PC-3 (cell line): ENCODE results near the gene CIAO3. TPM values are rescaled to one million over a fixed set of nuclear protein-coding genes. Genes with fewer than 3 reads are reported as not detected.
A peak's percentile ranks its signal among the peaks of the same experiment; 100 is the strongest.

Experiments used
- ATAC-seq: fragments of 200-7000 bp; cut with Tn5 transposase; 2 replicates; pipeline ENCODE4 v1.9.1; 2020; ENCODE audit warnings: mild to moderate bottlenecking, moderate library complexity
- BruUV-seq: library from RNA; stranded (reverse); fragments of 400-500 nt; replicated peaks from 2 replicates; lab custom pipeline; 2021; lab: Mats Ljungman, UMichigan
- CTCF ChIA-PET: fragments of 300-600 bp; sonication (Branson Sonifier 250); formaldehyde crosslinking; loops from one replicate; lab custom pipeline; 2022; ENCODE audit warnings: antibody characterized with exemption; lab: Charles Lee
- POLR2A ChIA-PET: fragments of 300-600 bp; sonication (Branson Sonifier 250); formaldehyde crosslinking; loops from one replicate; lab custom pipeline; 2022; ENCODE audit warnings: antibody characterized with exemption; ENCODE audit not compliant: unreplicated experiment; lab: Charles Lee
- DNase-seq: peaks from one replicate; pipeline ENCODE4 v3.0.0-alpha.2; 2015
- H2AFZ ChIP-seq: fragments of 300-600 bp; sonication (generic); 2 replicates; pipeline ENCODE4 v1.6.0; 2016; ENCODE audit warnings: antibody characterized with exemption, low read length
- H3F3A ChIP-seq: fragments of 300-600 bp; sonication (generic); one replicate; pipeline ENCODE4 v1.6.0; 2017; ENCODE audit warnings: antibody characterized with exemption, low read length, control low read depth, mild to moderate bottlenecking; ENCODE audit not compliant: unreplicated experiment
- H3K27ac ChIP-seq: fragments of 300-600 bp; sonication (generic); 2 replicates; pipeline ENCODE4 v1.5.1; 2016; ENCODE audit warnings: mild to moderate bottlenecking, low read length
- H3K27me3 ChIP-seq: fragments of 300-600 bp; sonication (generic); 2 replicates; pipeline ENCODE4 v1.6.1; 2016; ENCODE audit warnings: low read length, mixed read lengths
- H3K36me3 ChIP-seq: fragments of 300-600 bp; sonication (generic); 2 replicates; pipeline ENCODE4 v1.6.1; 2016; ENCODE audit warnings: low read depth, mixed run types, low read length, mixed read lengths
- H3K4me1 ChIP-seq: fragments of 300-600 bp; sonication (generic); 2 replicates; pipeline ENCODE4 v1.5.1; 2016; ENCODE audit warnings: low read length; ENCODE audit not compliant: insufficient read depth
- H3K4me2 ChIP-seq: fragments of 300-600 bp; sonication (generic); 2 replicates; pipeline ENCODE4 v1.6.0; 2016; ENCODE audit warnings: low read length
- H3K4me3 ChIP-seq: fragments of 300-600 bp; sonication (generic); 2 replicates; pipeline ENCODE4 v1.5.1; 2016; ENCODE audit warnings: mild to moderate bottlenecking, low read length, mixed read lengths
- H3K79me2 ChIP-seq: fragments of 300-600 bp; sonication (generic); 2 replicates; pipeline ENCODE4 v1.6.1; 2017; ENCODE audit warnings: low read length, mixed read lengths
- H3K9ac ChIP-seq: fragments of 300-600 bp; sonication (generic); 2 replicates; pipeline ENCODE4 v1.6.0; 2016; ENCODE audit warnings: mild to moderate bottlenecking, low read length
- H3K9me2 ChIP-seq: fragments of 300-600 bp; sonication (generic); replicated peaks from 2 replicates; pipeline ENCODE4 v1.6.1; 2016; ENCODE audit warnings: mixed run types, low read length, mixed read lengths
- H3K9me3 ChIP-seq: fragments of 300-600 bp; sonication (generic); 2 replicates; pipeline ENCODE4 v1.6.1; 2016; ENCODE audit warnings: low read length, mixed read lengths
- H4K20me1 ChIP-seq: fragments of 300-600 bp; sonication (generic); 2 replicates; pipeline ENCODE4 v1.6.1; 2016; ENCODE audit warnings: low read length, mixed read lengths
- CTCF ChIP-seq: fragments of 300-600 bp; sonication (generic); conservative IDR thresholded peaks from 2 replicates; pipeline ENCODE4 v1.5.1; 2017; ENCODE audit warnings: antibody characterized with exemption, low read depth, mild to moderate bottlenecking, low read length
- EZH2 ChIP-seq: fragments of 300-600 bp; sonication (generic); IDR thresholded peaks from one replicate; pipeline ENCODE4 v1.6.1; 2017; ENCODE audit warnings: antibody characterized with exemption, mild to moderate bottlenecking, low read length; ENCODE audit not compliant: unreplicated experiment
- EZH2phosphoT487 ChIP-seq: fragments of 300-600 bp; sonication (generic); IDR thresholded peaks from 2 replicates; pipeline ENCODE4 v1.6.1; 2018; ENCODE audit warnings: mild to moderate bottlenecking, antibody characterized with exemption, low read length, borderline replicate concordance
- intact Hi-C: fragments of 100-400 bp; cut with micrococcal nuclease; formaldehyde crosslinking; loops from 2 replicates; pipeline ENCODE4 v1.9.0; 2023
- total RNA-seq: library from RNA; depleted of rRNA; stranded (reverse); fragments of >200 nt; gene quantifications from 2 replicates; pipeline ENCODE4 v1.2.3, GENCODE V29; 2014

The CIAO3 gene
- total RNA-seq, 1 experiment from 2014 or later: 46.1 TPM

GRCh38 chr16:716200-716568 is 24.6 kb downstream of the CIAO3 start:
- DNase-seq (no peak), ATAC-seq (no peak)
- H3K4me2 ChIP-seq: peak overlapping the region; percentile 86
- TSS peak; percentile 30 for BruUV-seq
- no peak overlapping the region for H3K27ac ChIP-seq
- intact Hi-C loops: loop anchor here (10.0 kb wide), 1 partner anchor 69 kb away; the partner anchor contains the start of genes CHTF18 and RPUSD1
- H4K20me1 ChIP-seq: peaks cover 8% of the 10 kb centered on the region; the same call in 1 of the 2 replicates
- peaks cover 33% of the 10 kb centered on the region for H3K4me1 ChIP-seq
- TF ChIP-seq CTCF: no peak
- TF ChIP-seq EZH2: no peak
- no peak for TF ChIP-seq EZH2phosphoT487
- no peaks in the 10 kb centered on the region for H3K36me3 ChIP-seq
- H2AFZ ChIP-seq: no peak overlapping the region
- no peaks in the 10 kb centered on the region for H3K9me2 ChIP-seq
- no peaks in the 10 kb centered on the region for H3F3A ChIP-seq
- peak overlapping the region; percentile 57 for H3K9ac ChIP-seq
- H3K79me2 ChIP-seq: peaks cover 19% of the 10 kb centered on the region
- H3K9me3 ChIP-seq: no peaks in the 10 kb centered on the region
- CTCF ChIA-PET: interaction anchor here (0.6 to 0.8 kb wide), 3 partner anchors 12 to 72 kb away, joined by 3 to 9 read pairs (median 5); partner anchors contain the start of genes CHTF18 and RPUSD1
- H3K4me3 ChIP-seq: peak overlapping the region; percentile 71
- no peaks in the 10 kb centered on the region for H3K27me3 ChIP-seq
- POLR2A ChIA-PET: interaction anchor here (0.6 kb wide), 1 partner anchor 21 kb away, joined by 14 read pairs; no protein-coding TSS in a partner anchor

GRCh38 chr16:715477-716199 is 25.2 kb downstream of the CIAO3 start:
- Histone ChIP-seq H2AFZ (no peak overlapping the region), H3K27ac (no peak overlapping the region), H3F3A (no peaks in the 10 kb centered on the region), H3K79me2 (peaks cover 19% of the 10 kb centered on the region), H3K9me2 (no peaks in the 10 kb centered on the region), H3K4me1 (peaks cover 34% of the 10 kb centered on the region), H3K9ac (peak overlapping the region; percentile 57), H3K9me3 (no peaks in the 10 kb centered on the region), H3K27me3 (no peaks in the 10 kb centered on the region), H3K36me3 (no peaks in the 10 kb centered on the region), H4K20me1 (peaks cover 8% of the 10 kb centered on the region; the same call in 1 of the 2 replicates), H3K4me3 (peak overlapping the region; percentile 71), H3K4me2 (peak overlapping the region; percentile 86)
- DNase-seq (no peak), ATAC-seq (peak; percentile 2)
- no peak for TF ChIP-seq CTCF
- no peak for TF ChIP-seq EZH2phosphoT487
- no peak for TF ChIP-seq EZH2
- CTCF ChIA-PET: interaction anchor here (0.6 to 0.8 kb wide), 3 partner anchors 12 to 73 kb away, joined by 3 to 9 read pairs (median 5); partner anchors contain the start of genes CHTF18 and RPUSD1
- intact Hi-C loops: loop anchor here (10.0 kb wide), 1 partner anchor 69 kb away; the partner anchor contains the start of genes CHTF18 and RPUSD1
- POLR2A ChIA-PET: interaction anchor here (0.6 kb wide), 1 partner anchor 22 kb away, joined by 14 read pairs; no protein-coding TSS in a partner anchor
- BruUV-seq: no TSS peak
